Measurements from ENCODE around the gene CXXC4.

Gene CXXC4

GRCh38 chr4:104494822-104495559 lies at the start of gene CXXC4:
TSS of gene CXXC4 (minus strand) at chr4:104494894. CDS start at chr4:104491802, 3,092 bp downstream.
- DNase-seq = no peak

DNA sequence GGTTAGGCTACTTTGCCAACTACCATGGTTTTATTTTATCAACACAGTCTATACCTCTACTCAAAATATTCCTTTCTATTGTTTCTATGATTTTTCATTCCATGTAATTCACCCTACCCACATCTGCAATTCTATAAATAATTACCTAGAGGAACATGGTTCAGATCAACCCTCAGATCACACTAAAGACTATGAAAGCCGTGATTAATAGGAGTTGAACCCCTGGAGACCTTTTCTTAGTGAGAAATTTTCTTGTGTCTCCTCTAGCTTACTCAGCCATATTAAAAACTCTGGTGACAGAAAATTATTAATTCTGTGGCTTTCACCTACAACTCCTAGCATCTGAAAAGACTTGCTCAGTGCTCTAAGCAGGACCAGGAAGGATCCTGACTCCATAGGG lies 38.5 kb upstream of the CXXC4 start:
- no peak for DNase-seq

GRCh38 chr4:104532677-104533076 lies 38.0 kb upstream of the CXXC4 start:
- DNase-seq = no peak

DNA sequence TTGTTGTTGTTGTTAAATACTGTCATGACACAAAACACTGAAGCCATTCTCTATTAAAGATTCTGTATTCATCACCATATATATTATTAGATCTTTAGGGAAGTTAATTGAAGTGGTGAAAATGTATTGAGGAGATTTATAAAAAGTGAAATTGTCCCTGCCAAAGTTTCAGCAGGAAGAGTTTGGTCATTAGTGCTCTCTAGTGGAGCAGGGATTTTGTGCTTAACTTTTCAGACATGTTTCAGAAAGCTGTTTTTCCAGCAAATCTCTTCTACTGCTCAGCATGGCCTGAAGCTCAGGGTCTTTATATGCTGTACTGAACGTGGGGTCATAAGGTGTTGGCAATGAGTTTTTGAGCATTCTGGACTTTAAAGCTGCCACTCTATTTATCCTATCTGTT lies 36.7 kb upstream of the CXXC4 start:
- no peak for DNase-seq

DNA sequence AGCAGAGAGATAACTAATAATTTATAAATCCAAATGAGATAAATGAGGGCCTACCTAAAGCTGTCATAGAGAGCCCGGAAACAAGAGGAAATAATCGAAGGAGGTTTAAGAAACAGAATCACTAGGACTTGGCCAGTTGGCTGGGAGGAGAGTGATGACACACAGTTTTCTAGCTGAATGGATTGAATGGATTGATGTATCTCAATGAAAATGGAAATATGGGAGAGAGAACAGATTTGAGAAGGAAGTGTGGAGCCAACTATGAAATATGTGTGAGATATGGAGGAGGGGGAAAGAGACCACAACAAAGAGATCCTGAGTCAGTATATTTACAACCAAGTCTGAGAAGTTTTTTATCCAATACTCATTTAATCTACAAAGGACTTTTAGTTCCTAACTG lies 35.7 kb upstream of the CXXC4 start:
- DNase-seq = no peak

GRCh38 chr4:104524591-104524990 lies 29.9 kb upstream of the CXXC4 start:
- no peak for DNase-seq

- no peak for DNase-seq
These were observed 29.3 kb upstream of the CXXC4 start for GRCh38 chr4:104524026-104524425.

DNA sequence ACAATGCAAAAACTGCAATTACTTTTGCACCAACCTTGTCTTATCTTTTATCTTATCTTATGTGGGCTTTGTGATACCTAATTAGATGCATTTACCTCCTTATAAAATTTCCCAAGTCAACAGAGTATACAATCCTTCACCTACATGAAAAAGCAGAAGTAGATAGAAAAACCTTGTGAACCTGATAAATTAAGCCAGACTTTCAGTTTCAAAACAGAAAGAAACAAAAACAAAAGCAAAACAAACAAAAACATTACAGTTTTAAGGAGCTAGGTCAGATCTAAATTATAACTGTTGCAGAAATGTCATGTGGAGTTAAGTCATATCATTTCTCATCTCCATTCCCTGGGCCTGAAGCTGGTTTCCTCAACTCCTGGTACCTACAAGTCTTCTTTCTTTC lies 24.9 kb upstream of the CXXC4 start:
- no peak for DNase-seq

DNA sequence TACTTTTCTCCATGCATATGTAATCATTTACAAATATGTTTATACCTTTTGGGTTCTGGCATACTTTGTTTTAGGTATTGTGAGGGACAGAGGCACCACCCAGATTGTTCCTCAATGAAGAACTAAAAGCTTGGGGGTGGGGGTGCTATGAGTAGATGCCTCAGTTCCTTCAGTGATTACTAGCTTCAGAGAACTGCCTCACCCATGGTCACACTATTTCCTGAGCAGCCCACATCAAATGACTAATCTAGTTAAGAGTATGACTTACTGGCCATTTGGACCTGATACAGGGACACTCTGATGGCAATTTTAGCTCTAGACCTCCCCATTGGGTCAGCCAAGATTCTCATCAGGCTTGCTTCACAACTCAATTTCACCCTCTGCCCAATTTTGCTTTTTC lies 22.2 kb upstream of the CXXC4 start:
- no peak for DNase-seq

GRCh38 chr4:104508224-104508623 lies 13.5 kb upstream of the CXXC4 start:
- no peak for DNase-seq

DNA sequence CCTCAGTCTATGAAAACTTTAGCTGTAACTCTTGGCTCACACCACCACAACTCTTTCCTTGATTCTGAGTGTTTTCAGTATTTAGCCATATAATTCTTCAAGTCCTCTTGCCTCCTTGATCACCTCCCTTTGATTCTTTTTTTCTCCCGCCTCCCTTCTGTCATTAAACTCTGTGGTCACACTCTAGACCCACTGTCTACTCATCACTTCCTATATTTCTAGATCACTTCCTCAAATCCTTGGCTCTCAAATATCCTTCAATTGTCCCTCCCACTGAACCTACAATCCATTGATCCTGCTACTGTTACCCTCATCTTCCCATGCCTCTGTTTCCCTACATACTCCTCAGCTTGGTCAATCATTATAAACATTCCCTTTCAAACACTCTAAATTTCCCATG lies 12.4 kb upstream of the CXXC4 start:
- no peak for DNase-seq

DNA sequence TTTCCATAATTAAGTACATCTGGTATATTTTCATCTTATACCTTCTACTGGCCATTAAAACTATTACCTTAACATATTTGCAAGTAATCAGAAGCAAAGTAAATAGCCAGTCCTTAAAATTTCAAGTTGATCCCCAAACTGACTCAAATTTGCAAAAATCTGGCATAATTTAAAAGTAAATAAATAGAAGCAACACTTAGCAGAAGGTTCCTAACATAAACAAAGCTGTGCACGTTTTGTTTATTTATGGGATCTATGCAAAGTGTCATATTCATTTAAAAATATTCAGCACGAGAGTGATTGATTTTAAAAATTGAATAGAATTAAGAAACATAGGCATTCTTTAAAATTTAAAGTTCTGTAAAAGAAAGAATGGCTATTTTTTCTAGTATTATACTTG lies 9.8 kb upstream of the CXXC4 start:
- DNase-seq = no peak

DNA sequence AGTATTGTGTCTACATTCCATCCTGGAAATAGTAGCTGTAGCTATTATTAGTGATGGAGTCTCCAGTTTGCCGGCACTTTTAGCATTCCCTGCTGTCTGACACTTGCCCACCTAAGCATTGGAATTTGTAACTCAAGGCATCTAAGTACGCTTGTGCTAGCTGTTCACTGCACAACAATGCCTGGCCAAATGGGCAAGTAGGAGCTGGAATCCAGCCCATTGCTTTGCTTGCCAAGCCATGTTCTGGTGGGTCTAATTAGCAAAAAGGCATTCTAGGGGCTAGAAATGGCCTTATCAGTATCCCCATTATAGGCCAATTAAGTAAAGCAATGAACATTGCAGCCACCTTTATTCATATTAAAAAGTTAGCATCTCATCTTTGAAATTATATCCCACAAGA lies 7.8 kb upstream of the CXXC4 start:
- DNase-seq = no peak

DNA sequence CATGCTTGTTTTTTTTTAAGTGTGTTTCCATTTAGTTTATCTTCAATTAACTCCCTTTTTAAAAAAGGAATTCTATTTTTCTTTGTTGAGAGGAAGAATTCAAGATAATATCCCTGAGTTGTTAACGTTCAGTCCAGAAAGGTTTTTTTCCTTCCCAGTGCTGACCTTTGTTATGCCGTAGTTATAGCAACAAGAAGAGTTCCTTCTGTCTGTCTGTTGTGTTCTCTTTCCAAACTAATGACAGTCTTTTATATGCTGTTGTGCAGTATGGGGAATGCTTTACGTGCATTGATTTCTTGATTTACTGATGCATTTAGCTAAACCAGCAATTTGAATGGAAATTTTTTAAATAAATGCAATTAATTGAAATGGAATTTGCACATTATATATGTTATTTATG lies 6.6 kb upstream of the CXXC4 start:
- no peak for DNase-seq

DNA sequence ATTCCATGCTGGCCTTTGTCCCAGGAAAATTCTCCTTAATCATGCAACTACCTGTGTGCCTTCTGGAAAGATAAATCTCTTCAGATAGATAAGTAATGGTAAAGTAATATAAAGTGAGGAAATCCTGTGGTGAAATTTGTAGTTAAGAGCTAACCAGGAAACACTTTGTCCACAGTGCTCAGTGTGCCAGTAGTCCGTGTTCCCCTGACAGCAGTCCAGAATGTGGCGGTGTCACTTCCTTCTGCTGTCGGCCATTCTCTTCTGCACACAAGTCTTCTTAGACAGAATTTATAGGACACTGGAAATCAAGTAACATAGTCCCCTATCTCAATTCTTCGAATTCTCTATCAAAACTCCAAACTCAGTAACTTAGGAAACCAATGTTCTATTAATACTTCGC lies 5.7 kb upstream of the CXXC4 start:
- DNase-seq = no peak

GRCh38 chr4:104494185-104494584 lies 509 bp downstream of the CXXC4 start:
- DNase-seq = no peak

DNA sequence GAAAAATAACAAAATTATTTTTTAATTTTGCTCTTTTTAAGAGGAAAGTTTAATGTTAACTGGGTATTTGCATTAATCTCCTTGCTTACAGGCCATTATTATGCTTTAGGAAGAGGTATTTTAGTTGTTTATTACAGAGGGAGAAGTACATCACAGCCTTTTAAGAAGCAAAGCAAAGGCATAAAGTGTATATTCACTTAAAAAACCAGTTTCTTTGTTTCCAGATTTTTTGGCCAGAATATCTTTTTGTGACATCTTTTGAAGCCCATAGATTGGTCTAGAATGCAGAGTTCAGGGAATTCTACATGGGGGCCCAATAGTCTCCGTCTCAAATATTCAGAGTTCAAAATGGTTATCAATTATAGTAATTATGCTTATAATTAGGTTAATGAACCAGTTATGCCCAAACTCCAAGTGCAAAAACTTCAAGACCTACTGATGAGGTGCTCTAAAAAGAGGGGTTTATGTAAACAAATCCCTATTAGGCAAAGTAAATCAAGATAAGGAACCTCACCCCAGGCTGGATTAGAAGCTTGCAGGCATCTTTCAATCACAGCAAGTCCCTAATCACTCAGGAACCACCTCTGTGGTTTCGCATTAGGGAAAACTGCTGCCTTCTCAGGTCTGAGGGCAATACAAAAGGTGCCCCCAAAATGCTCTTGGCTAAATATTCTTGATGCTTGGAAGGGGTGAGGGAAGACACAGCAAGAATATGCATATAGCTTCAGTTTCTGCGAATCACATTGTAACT lies 1.4 kb downstream of the CXXC4 start:
- no peak for DNase-seq

DNA sequence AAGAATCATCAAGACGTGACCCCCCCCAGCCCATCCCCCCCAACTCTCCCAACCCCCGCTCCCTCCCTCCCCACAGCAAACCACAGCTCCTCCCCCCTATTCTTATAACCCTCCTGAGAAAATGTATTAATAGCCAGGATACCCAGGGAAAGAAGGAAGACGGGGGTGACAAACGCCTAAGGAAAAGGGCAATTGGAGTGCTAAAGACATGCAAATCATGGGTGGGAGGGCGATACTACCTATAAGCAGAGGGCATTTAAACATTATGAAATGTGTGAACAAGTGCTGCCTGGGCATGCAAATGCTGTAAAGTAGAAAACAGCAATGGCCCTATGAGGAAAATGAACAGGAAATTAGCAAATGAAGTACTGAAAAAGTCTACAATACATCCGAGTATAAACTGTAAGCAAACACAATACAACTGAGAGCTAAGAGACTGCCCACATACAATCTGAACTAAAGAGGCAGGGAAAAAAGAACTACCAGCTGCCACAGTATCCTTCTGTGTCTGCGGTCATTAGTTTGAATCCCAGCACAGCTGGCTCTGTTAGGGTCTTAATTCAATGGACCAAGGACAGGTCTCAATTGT lies 2.4 kb downstream of the CXXC4 start:
- DNase-seq = no peak

DNA sequence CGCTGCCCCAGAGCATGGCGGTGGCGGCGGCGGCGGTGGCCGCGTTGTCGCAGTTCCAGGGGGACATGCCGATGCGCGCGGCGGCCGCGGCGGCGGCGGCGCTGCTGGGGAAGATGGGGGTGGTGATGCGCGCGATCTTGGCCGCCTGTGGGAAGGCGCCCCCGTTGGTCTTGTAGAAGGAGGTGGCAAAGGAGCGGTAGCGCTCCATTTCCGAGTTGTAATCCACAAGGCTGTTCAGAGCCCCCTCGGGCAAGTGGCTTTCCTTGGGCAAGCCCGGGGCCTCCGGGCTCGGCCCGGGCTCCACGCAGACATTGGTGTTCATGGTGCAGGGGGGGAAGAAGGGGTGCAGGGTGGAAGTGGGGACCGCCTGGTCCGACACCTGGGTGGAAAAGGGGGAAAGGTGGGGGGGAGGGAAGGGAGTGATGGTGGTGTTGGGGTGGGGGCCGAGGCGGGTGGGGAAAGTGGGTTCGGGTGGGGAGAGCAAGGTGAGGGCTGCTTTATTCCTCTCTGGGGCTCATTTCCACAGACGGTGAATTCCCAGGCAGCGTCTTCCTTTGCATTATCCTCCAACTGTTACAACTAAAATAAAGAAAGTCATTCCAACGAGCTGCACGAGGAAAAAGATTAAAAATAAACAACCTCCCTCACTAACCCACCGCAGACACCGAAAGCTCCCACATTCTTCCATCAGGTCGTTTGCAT lies 3.1 kb downstream of the CXXC4 start:
- DNase-seq = no peak

DNA sequence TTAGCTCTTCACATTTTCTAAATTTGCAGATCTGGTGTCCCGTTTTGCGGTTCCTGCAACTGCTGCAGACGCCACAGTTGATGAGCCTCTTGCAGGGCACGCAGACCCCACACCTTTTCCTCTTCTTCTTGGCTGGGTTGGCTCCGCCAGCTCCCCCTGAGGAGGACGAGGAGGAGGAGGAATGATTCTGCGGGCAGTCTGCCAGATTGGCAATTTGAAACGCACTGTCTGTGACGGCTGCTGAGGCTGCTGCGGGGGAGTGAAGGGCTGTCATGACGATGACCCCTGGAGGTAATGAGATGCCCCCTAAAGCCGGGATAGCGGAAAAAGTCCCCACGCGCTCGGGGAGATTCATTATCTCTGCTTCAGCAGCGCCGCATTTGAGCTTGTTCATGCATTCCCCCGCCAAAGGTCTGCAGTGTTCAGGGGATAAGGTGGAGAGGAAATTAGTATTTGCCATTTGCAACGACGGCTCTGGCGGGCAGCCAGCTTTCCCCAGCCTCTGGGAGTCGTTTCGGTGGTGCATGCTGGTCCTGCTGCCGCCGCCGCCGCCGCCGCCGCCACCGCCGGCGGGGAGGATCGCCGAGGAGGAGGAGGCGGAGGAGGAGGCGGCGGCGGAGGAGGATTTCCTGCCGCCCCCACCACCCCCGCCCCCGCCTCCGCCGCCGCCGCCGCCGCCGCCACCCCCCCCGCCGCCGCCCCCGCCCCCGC lies 3.8 kb downstream of the CXXC4 start:
- DNase-seq = no peak

DNA sequence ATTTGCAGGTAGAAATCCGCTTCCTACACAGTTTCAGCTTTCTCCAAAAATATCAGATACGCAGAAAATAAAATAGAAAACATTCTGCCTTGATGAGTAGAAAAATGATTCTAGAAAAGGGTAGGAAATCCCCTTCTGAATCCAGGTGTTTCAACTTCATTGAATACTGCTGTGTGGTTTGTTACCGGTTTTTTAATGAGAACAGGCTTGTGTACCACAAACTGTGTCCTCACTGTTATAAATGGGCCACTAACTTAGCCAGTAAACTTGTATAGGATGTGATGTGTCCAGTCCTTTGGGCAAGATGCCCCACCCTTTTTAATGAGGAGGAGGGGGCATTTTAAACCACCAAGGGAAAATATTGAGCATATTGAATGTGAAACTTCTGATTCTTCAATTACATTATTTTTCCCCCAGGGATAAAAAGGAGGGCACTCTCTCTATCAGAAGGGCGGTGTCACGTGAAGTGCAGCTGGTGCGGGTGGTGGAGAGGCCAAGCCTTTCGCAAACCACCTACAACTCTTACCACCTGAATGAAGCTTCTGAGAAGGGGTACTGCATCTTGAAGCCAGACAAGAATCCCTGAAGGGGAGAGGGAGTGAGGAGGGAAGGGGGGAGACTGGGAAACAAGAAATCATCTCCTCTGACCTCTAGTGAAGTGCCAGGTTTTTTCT lies 4.5 kb downstream of the CXXC4 start:
- no peak for DNase-seq

GRCh38 chr4:104489731-104490095 lies 5.0 kb downstream of the CXXC4 start:
- no peak for DNase-seq

Data from NK-92 treated with Interleukin-12 subunit alpha and Interleukin-12 subunit beta, amount 100 ng/mL, for 24 hours (cell line).